Keratinocyte (primary cell): ENCODE data around the gene TCN1.

Source experiments
- EZH2 ChIP-seq: IDR thresholded peaks from one replicate; pipeline ENCODE4 v1.6.1; 2012; ENCODE audit warnings: inconsistent platforms, mild to moderate bottlenecking, low read length, moderate library complexity
- TF ChIP-seq, protein P1 (sequence below), 3 experiments: IDR thresholded peaks in 1 of 3; conservative IDR thresholded peaks in 1 of 3; optimal IDR thresholded peaks in 1 of 3; 2 replicates in 2 of 3; 3 replicates in 1 of 3; pipeline versions ENCODE3 to v1.5.1; 2011; ENCODE audit warnings: low read length in 3 of 3, mild to moderate bottlenecking in 3 of 3, moderate library complexity in 2 of 3, control low read depth in 1 of 3, inconsistent platforms in 1 of 3; ENCODE audit not compliant: insufficient read depth in 2 of 3; ENCODE audit errors: extremely low read depth in 1 of 3

DNA sequence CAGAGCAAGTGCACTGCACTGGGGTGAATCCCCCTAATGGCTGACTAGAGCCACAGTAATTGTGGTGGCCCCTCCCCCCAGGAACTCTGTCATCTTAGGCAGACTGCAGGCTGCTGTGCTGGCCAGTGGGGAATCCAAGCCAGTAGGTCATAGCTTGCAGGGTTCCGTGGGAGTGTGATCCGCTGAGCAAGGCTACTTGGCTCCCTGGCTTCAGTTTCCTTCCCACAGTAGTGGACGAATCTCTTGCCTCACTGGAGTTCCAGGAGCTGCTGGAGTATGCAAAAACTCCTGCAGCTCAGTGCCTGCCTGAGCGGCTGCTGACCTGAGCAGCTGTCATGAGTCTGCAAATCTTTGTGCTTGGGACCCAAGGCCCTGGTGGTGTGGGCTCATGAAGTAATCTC lies 25.5 kb upstream of the TCN1 start:
- TF ChIP-seq, protein P1, sequence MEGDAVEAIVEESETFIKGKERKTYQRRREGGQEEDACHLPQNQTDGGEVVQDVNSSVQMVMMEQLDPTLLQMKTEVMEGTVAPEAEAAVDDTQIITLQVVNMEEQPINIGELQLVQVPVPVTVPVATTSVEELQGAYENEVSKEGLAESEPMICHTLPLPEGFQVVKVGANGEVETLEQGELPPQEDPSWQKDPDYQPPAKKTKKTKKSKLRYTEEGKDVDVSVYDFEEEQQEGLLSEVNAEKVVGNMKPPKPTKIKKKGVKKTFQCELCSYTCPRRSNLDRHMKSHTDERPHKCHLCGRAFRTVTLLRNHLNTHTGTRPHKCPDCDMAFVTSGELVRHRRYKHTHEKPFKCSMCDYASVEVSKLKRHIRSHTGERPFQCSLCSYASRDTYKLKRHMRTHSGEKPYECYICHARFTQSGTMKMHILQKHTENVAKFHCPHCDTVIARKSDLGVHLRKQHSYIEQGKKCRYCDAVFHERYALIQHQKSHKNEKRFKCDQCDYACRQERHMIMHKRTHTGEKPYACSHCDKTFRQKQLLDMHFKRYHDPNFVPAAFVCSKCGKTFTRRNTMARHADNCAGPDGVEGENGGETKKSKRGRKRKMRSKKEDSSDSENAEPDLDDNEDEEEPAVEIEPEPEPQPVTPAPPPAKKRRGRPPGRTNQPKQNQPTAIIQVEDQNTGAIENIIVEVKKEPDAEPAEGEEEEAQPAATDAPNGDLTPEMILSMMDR (optimal IDR thresholded peaks at IDR 0.05 in 1 of 3, IDR thresholded peaks at IDR 0.05 in 1 of 3, conservative IDR thresholded peaks at IDR 0.05 in 1 of 3; ENCODE audit: extremely low read depth in 1 of 3, insufficient read depth in 2 of 3, low read length in 3 of 3) = no peak
- no peak for TF ChIP-seq EZH2
